ENCODE results near the gene BOK. TPM values are rescaled to one million over a fixed set of nuclear protein-coding genes. Genes with fewer than 3 reads are reported as not detected.

BOK gene
- total and polyA plus RNA-seq, 2 of the 13 experiments (the other 11 are each of a cell fraction or from before 2014, with no cell fraction given), result 35.5 to 39.2 TPM

DNA sequence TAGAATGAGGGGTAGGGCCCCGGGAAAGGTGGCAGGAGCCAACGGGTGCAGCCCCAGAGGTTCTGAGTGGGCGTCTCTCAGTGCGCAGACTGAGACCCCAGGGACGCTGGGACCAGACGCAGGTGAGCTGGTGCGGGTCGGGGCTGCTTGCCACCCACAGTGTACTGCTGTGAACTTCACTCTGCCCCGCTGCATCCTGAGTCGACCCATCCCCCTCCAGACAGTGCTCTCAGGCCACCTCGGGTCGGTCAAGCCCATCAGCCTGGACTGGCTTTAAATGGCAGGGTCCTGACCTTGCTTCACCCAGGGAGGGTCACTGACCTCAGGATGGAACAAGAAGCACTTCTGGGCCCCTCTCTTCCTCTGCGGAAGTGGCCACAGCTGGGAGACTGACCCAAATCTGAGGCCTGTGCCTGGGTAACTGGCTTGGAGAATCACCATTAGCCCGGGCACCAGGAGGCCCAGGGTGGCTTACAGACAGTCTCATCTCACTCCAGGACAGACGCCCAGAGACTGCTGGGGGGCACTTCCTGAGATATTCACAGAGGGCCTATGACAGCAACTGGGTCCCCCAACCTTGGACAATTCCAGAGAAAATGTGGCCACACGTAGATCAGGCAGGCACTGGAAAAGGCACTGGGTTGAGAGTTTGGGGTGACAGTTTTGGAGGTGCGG is 23.7 kb upstream of the BOK start (continued):
- peak; percentile 46; the same call in 1 of the 2 replicates for TF ChIP-seq HNF4G (IDR thresholded peaks at IDR 0.05; ENCODE audit: borderline replicate concordance, low read depth, low read length)
- TF ChIP-seq HNF4G (CRISPR knock-in tag; IDR thresholded peaks at IDR 0.05; ENCODE audit: borderline replicate concordance, low read depth), result no peak
- TF ChIP-seq, protein P1, sequence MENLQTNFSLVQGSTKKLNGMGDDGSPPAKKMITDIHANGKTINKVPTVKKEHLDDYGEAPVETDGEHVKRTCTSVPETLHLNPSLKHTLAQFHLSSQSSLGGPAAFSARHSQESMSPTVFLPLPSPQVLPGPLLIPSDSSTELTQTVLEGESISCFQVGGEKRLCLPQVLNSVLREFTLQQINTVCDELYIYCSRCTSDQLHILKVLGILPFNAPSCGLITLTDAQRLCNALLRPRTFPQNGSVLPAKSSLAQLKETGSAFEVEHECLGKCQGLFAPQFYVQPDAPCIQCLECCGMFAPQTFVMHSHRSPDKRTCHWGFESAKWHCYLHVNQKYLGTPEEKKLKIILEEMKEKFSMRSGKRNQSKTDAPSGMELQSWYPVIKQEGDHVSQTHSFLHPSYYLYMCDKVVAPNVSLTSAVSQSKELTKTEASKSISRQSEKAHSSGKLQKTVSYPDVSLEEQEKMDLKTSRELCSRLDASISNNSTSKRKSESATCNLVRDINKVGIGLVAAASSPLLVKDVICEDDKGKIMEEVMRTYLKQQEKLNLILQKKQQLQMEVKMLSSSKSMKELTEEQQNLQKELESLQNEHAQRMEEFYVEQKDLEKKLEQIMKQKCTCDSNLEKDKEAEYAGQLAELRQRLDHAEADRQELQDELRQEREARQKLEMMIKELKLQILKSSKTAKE (CRISPR knock-in tag; IDR thresholded peaks at IDR 0.05; ENCODE audit: borderline replicate concordance), result peak; percentile 93
- TF ChIP-seq JUN (CRISPR knock-in tag; IDR thresholded peaks at IDR 0.05), result no peak
- peak; percentile 20 for TF ChIP-seq HNRNPLL (IDR thresholded peaks at IDR 0.05; ENCODE audit: low read depth, low read length, poor library complexity, severe bottlenecking)
- peak; percentile 86 for TF ChIP-seq NR2F6 (IDR thresholded peaks at IDR 0.05)
- TF ChIP-seq NR2F6 (CRISPR knock-in tag; IDR thresholded peaks at IDR 0.05), result peak; percentile 90
- TF ChIP-seq, protein P2, sequence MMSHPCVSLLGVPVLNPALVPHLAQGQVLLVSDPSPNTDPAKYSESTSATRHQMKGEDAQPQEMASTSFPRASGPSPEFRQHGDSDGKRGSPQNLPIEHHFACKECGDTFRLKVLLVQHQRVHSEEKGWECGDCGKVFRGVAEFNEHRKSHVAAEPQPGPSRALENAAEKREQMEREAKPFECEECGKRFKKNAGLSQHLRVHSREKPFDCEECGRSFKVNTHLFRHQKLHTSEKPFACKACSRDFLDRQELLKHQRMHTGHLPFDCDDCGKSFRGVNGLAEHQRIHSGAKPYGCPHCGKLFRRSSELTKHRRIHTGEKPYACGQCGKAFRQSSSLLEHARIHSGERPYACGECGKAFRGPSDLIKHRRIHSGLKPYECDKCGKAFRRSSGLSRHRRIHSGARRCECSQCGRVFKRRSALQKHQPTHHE (CRISPR knock-in tag; IDR thresholded peaks at IDR 0.05; ENCODE audit: borderline replicate concordance), result no peak
- TF ChIP-seq, protein P3, sequence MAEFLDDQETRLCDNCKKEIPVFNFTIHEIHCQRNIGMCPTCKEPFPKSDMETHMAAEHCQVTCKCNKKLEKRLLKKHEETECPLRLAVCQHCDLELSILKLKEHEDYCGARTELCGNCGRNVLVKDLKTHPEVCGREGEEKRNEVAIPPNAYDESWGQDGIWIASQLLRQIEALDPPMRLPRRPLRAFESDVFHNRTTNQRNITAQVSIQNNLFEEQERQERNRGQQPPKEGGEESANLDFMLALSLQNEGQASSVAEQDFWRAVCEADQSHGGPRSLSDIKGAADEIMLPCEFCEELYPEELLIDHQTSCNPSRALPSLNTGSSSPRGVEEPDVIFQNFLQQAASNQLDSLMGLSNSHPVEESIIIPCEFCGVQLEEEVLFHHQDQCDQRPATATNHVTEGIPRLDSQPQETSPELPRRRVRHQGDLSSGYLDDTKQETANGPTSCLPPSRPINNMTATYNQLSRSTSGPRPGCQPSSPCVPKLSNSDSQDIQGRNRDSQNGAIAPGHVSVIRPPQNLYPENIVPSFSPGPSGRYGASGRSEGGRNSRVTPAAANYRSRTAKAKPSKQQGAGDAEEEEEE (CRISPR knock-in tag; IDR thresholded peaks at IDR 0.05; ENCODE audit: borderline replicate concordance), result no peak
- no peak for TF ChIP-seq DPF2 (CRISPR knock-in tag; IDR thresholded peaks at IDR 0.05; ENCODE audit: borderline replicate concordance, low read depth)
- TF ChIP-seq, protein P4, sequence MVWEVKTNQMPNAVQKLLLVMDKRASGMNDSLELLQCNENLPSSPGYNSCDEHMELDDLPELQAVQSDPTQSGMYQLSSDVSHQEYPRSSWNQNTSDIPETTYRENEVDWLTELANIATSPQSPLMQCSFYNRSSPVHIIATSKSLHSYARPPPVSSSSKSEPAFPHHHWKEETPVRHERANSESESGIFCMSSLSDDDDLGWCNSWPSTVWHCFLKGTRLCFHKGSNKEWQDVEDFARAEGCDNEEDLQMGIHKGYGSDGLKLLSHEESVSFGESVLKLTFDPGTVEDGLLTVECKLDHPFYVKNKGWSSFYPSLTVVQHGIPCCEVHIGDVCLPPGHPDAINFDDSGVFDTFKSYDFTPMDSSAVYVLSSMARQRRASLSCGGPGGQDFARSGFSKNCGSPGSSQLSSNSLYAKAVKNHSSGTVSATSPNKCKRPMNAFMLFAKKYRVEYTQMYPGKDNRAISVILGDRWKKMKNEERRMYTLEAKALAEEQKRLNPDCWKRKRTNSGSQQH (CRISPR knock-in tag; IDR thresholded peaks at IDR 0.05; ENCODE audit: low read depth), result no peak
- TF ChIP-seq MAFF (IDR thresholded peaks at IDR 0.05; ENCODE audit: low read depth, low read length), result no peak
- no peak for TF ChIP-seq PAF1 (CRISPR knock-in tag; IDR thresholded peaks at IDR 0.05)
- TF ChIP-seq PLRG1 (conservative IDR thresholded peaks at IDR 0.05), result no peak
- TF ChIP-seq GFI1 (CRISPR knock-in tag; IDR thresholded peaks at IDR 0.05; ENCODE audit: borderline replicate concordance), result no peak
- no peak for TF ChIP-seq ZFP37 (CRISPR knock-in tag; IDR thresholded peaks at IDR 0.05; ENCODE audit: borderline replicate concordance)
- no peak for TF ChIP-seq HNRNPH1 (optimal IDR thresholded peaks at IDR 0.05; ENCODE audit: low read depth, low read length)
- peak; percentile 66; the same call in 1 of the 2 replicates for TF ChIP-seq MED1 (CRISPR knock-in tag; IDR thresholded peaks at IDR 0.05)
- peak; percentile 49; the same call in 1 of the 2 replicates for TF ChIP-seq HNRNPL (IDR thresholded peaks at IDR 0.05; ENCODE audit: low read depth, low read length)
- no peak for TF ChIP-seq SRSF1 (optimal IDR thresholded peaks at IDR 0.05; ENCODE audit: low read depth, low read length)
- TF ChIP-seq ZKSCAN8 (CRISPR knock-in tag; IDR thresholded peaks at IDR 0.05; ENCODE audit: borderline replicate concordance), result no peak
- TF ChIP-seq, protein P5, sequence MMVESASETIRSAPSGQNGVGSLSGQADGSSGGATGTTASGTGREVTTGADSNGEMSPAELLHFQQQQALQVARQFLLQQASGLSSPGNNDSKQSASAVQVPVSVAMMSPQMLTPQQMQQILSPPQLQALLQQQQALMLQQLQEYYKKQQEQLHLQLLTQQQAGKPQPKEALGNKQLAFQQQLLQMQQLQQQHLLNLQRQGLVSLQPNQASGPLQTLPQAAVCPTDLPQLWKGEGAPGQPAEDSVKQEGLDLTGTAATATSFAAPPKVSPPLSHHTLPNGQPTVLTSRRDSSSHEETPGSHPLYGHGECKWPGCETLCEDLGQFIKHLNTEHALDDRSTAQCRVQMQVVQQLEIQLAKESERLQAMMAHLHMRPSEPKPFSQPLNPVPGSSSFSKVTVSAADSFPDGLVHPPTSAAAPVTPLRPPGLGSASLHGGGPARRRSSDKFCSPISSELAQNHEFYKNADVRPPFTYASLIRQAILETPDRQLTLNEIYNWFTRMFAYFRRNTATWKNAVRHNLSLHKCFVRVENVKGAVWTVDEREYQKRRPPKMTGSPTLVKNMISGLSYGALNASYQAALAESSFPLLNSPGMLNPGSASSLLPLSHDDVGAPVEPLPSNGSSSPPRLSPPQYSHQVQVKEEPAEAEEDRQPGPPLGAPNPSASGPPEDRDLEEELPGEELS (CRISPR knock-in tag; IDR thresholded peaks at IDR 0.05), result peak; percentile 28; the same call in 1 of the 2 replicates
